ENCODE measurements around the gene GSG1L2.

The GSG1L2 gene

GRCh38 chr17:9821921-9822320 lies at the start of gene GSG1L2:
TSS of gene GSG1L2 (minus strand) at chr17:9822079. CDS start at chr17:9822071, 8 bp downstream.
- no peak for DNase-seq (ENCODE audit: low read depth in 2 of 2)

- DNase-seq (ENCODE audit: low read depth in 2 of 2), result no peak
These were observed 46.7 kb upstream of the GSG1L2 start for GRCh38 chr17:9868552-9868951.

- no peak for DNase-seq (ENCODE audit: low read depth in 2 of 2)
These were observed 43.7 kb upstream of the GSG1L2 start for GRCh38 chr17:9865586-9865985.

GRCh38 chr17:9862949-9863348 lies 41.1 kb upstream of the GSG1L2 start:
- DNase-seq (ENCODE audit: low read depth in 2 of 2), result no peak

- DNase-seq (ENCODE audit: low read depth in 2 of 2), result no peak
These were observed 40.3 kb upstream of the GSG1L2 start for GRCh38 chr17:9862220-9862619.

- no peak for DNase-seq (ENCODE audit: low read depth in 2 of 2)
These were observed 39.0 kb upstream of the GSG1L2 start for GRCh38 chr17:9860851-9861250.

- no peak for DNase-seq (ENCODE audit: low read depth in 2 of 2)
These were observed 37.9 kb upstream of the GSG1L2 start for GRCh38 chr17:9859781-9860180.

GRCh38 chr17:9855036-9855435 lies 33.2 kb upstream of the GSG1L2 start:
- DNase-seq (ENCODE audit: low read depth in 2 of 2), result no peak

- no peak for DNase-seq (ENCODE audit: low read depth in 2 of 2)
These were observed 32.4 kb upstream of the GSG1L2 start for GRCh38 chr17:9854255-9854654.

GRCh38 chr17:9850151-9850550 lies 28.3 kb upstream of the GSG1L2 start:
- DNase-seq (ENCODE audit: low read depth in 2 of 2), result no peak

GRCh38 chr17:9845306-9845705 lies 23.4 kb upstream of the GSG1L2 start:
- DNase-seq (ENCODE audit: low read depth in 2 of 2), result no peak

GRCh38 chr17:9844153-9844552 lies 22.3 kb upstream of the GSG1L2 start:
- no peak for DNase-seq (ENCODE audit: low read depth in 2 of 2)

GRCh38 chr17:9843152-9844010 lies 21.5 kb upstream of the GSG1L2 start:
- no peak for DNase-seq (ENCODE audit: low read depth in 2 of 2)

GRCh38 chr17:9842057-9842758 lies 20.3 kb upstream of the GSG1L2 start:
- DNase-seq (ENCODE audit: low read depth in 2 of 2), result no peak

GRCh38 chr17:9839433-9839832 lies 17.6 kb upstream of the GSG1L2 start:
- no peak for DNase-seq (ENCODE audit: low read depth in 2 of 2)

GRCh38 chr17:9837551-9838471 lies 15.9 kb upstream of the GSG1L2 start:
- DNase-seq (ENCODE audit: low read depth in 2 of 2), result no peak

- DNase-seq (ENCODE audit: low read depth in 2 of 2), result no peak
These were observed 12.0 kb upstream of the GSG1L2 start for GRCh38 chr17:9833922-9834321.

GRCh38 chr17:9830711-9831110 lies 8.8 kb upstream of the GSG1L2 start:
- no peak for DNase-seq (ENCODE audit: low read depth in 2 of 2)

GRCh38 chr17:9829343-9829742 lies 7.5 kb upstream of the GSG1L2 start:
- no peak for DNase-seq (ENCODE audit: low read depth in 2 of 2)

GRCh38 chr17:9828296-9829295 lies 6.7 kb upstream of the GSG1L2 start:
- DNase-seq (ENCODE audit: low read depth in 2 of 2), result no peak

GRCh38 chr17:9825641-9826150 lies 3.8 kb upstream of the GSG1L2 start, which contains the start of gene GLP2R:
TSS of gene GLP2R (plus strand) at chr17:9825924. CDS start at chr17:9826064, 140 bp downstream.
- no peak for DNase-seq (ENCODE audit: low read depth in 2 of 2)
